D341Med (cell line): ENCODE data around the gene FXYD5.
"Not testable (repeated sequence)": the region's sequence is repeated elsewhere in the genome, so short reads cannot be mapped to it uniquely, and the experiment has no call there.

Experiments used
- DNase-seq: peaks from one replicate; pipeline ENCODE4 v3.0.0; 2012; ENCODE audit warnings: low spot score

The FXYD5 gene

GRCh38 chr19:35120492-35120891 lies 34.0 kb upstream of the FXYD5 start:
- DNase-seq: no peak

GRCh38 chr19:35120898-35121297 lies 33.6 kb upstream of the FXYD5 start:
- DNase-seq: no peak

GRCh38 chr19:35122687-35123551 lies 31.6 kb upstream of the FXYD5 start:
- no peak for DNase-seq

- no peak for DNase-seq
These were observed 31.0 kb upstream of the FXYD5 start for GRCh38 chr19:35123573-35123972.

GRCh38 chr19:35124098-35125060 lies 30.2 kb upstream of the FXYD5 start:
- peak; percentile 91 for DNase-seq

- DNase-seq: no peak
These were observed 29.2 kb upstream of the FXYD5 start for GRCh38 chr19:35125270-35125717.

GRCh38 chr19:35125749-35126623 lies 28.5 kb upstream of the FXYD5 start:
- DNase-seq: no peak

GRCh38 chr19:35126624-35126959 lies 27.9 kb upstream of the FXYD5 start:
- no peak for DNase-seq

GRCh38 chr19:35127871-35128270 lies 26.7 kb upstream of the FXYD5 start:
- DNase-seq: no peak

- DNase-seq: no peak
These were observed 26.0 kb upstream of the FXYD5 start for GRCh38 chr19:35128398-35129057.

GRCh38 chr19:35129724-35130274 lies 24.7 kb upstream of the FXYD5 start:
- not testable (repeated sequence) for DNase-seq

GRCh38 chr19:35130761-35131720 lies 23.5 kb upstream of the FXYD5 start:
- no peak for DNase-seq

GRCh38 chr19:35132254-35132653 lies 22.3 kb upstream of the FXYD5 start:
- no peak for DNase-seq

GRCh38 chr19:35133826-35134225 lies 20.7 kb upstream of the FXYD5 start:
- DNase-seq: no peak

GRCh38 chr19:35134601-35135242 lies 19.8 kb upstream of the FXYD5 start, which contains the start of gene LGI4:
LGI4 (minus strand) TSS chr19:35135059; CDS start chr19:35134680, 379 bp downstream.
- DNase-seq: no peak

- DNase-seq: peak; percentile 89
These were observed 19.1 kb upstream of the FXYD5 start for GRCh38 chr19:35135389-35135909.

- DNase-seq: no peak
These were observed 18.3 kb upstream of the FXYD5 start for GRCh38 chr19:35136231-35136630.

- DNase-seq: no peak
These were observed 17.4 kb upstream of the FXYD5 start for GRCh38 chr19:35136977-35137702.
